Neuronal stem cell (in vitro differentiated cells): ENCODE data around the gene SERPINB5.
A peak's percentile ranks its signal among the peaks of the same experiment; 100 is the strongest.

Source experiments
- DNase-seq: peaks from one replicate; pipeline ENCODE4 v3.0.0-alpha.2; 2013; ENCODE audit warnings: low spot score
- H2AFZ ChIP-seq: one replicate; pipeline ENCODE4 v1.6.1; 2013; ENCODE audit warnings: mild to moderate bottlenecking, low read length, inconsistent platforms
- H2AK5ac ChIP-seq: 2 replicates; pipeline ENCODE4 v1.6.1; 2013; ENCODE audit warnings: low read depth, mild to moderate bottlenecking, inconsistent platforms, low read length, moderate library complexity, mixed read lengths
- H2BK120ac ChIP-seq: 2 replicates; pipeline ENCODE4 v1.6.1; 2013; ENCODE audit warnings: low read depth, mild to moderate bottlenecking, inconsistent platforms, low read length, moderate library complexity, mixed read lengths
- H2BK12ac ChIP-seq: one replicate; pipeline ENCODE4 v1.6.1; 2013; ENCODE audit warnings: low read length, inconsistent platforms
- H2BK15ac ChIP-seq: 2 replicates; pipeline ENCODE4 v1.6.1; 2013; ENCODE audit warnings: mild to moderate bottlenecking, low read length, inconsistent platforms, mixed read lengths
- H2BK5ac ChIP-seq: one replicate; pipeline ENCODE4 v1.6.1; 2013; ENCODE audit warnings: inconsistent platforms, mild to moderate bottlenecking, low read length, moderate library complexity
- H3K14ac ChIP-seq: one replicate; pipeline ENCODE4 v1.6.1; 2013; ENCODE audit warnings: low read length, inconsistent platforms
- H3K18ac ChIP-seq: 2 replicates; pipeline ENCODE4 v1.6.1; 2013; ENCODE audit warnings: low read length, inconsistent platforms
- H3K23ac ChIP-seq: 2 replicates; pipeline ENCODE4 v1.6.1; 2013; ENCODE audit warnings: low read depth, mild to moderate bottlenecking, mixed read lengths, low read length, inconsistent platforms; ENCODE audit not compliant: poor library complexity
- H3K27ac ChIP-seq: replicated peaks from 3 replicates; pipeline ENCODE4 v1.5.1; 2013; ENCODE audit warnings: low read length, inconsistent platforms
- H3K27me3 ChIP-seq, 3 experiments: 2 replicates each; pipeline ENCODE4 v1.6.1; 2013; ENCODE audit warnings: low read length in 3 of 3, mild to moderate bottlenecking in 2 of 3, inconsistent platforms in 1 of 3, low read depth in 1 of 3, mixed read lengths in 1 of 3, moderate library complexity in 1 of 3; ENCODE audit not compliant: control insufficient read depth in 3 of 3, insufficient read depth in 3 of 3
- H3K36me3 ChIP-seq, 2 donors: replicated peaks in 1 of 2; 2 replicates each; pipeline ENCODE4 v1.6.1; 2013; ENCODE audit warnings: low read length in 2 of 2; ENCODE audit not compliant: control insufficient read depth in 2 of 2, insufficient read depth in 2 of 2
- H3K4ac ChIP-seq: 2 replicates; pipeline ENCODE4 v1.6.1; 2013; ENCODE audit warnings: inconsistent platforms, mild to moderate bottlenecking, low read length, moderate library complexity
- H3K4me1 ChIP-seq, 2 donors: 1 replicate in 1 of 2; 2 replicates in 1 of 2; pipeline ENCODE4 v1.6.1; 2013; ENCODE audit warnings: low read length in 2 of 2, low read depth in 1 of 2; ENCODE audit not compliant: control insufficient read depth in 2 of 2, insufficient read depth in 1 of 2
- H3K4me2 ChIP-seq: one replicate; pipeline ENCODE4 v1.6.1; 2013; ENCODE audit warnings: mild to moderate bottlenecking, low read length, inconsistent platforms; ENCODE audit not compliant: insufficient read depth, poor library complexity, severe bottlenecking
- H3K4me3 ChIP-seq, 2 donors: 2 replicates each; pipeline ENCODE4 v1.5.1; 2013; ENCODE audit warnings: low read length in 2 of 2, mild to moderate bottlenecking in 2 of 2, inconsistent platforms in 1 of 2, moderate library complexity in 1 of 2
- H3K79me1 ChIP-seq: one replicate; pipeline ENCODE4 v1.6.1; 2013; ENCODE audit warnings: low read depth, mild to moderate bottlenecking, inconsistent platforms, low read length, moderate library complexity
- H3K9ac ChIP-seq: one replicate; pipeline ENCODE4 v1.6.1; 2013; ENCODE audit warnings: mild to moderate bottlenecking, low read depth, low read length, inconsistent platforms; ENCODE audit not compliant: poor library complexity
- H3K9me3 ChIP-seq, 2 donors: replicated peaks in 1 of 2; 2 replicates each; pipeline versions ENCODE3 to v1.6.1; 2013; ENCODE audit warnings: low read length in 2 of 2, mild to moderate bottlenecking in 2 of 2, inconsistent platforms in 1 of 2, low read depth in 1 of 2, mixed read lengths in 1 of 2, moderate library complexity in 1 of 2; ENCODE audit not compliant: control insufficient read depth in 2 of 2, insufficient read depth in 1 of 2
- H4K8ac ChIP-seq: one replicate; pipeline ENCODE4 v1.6.1; 2013; ENCODE audit warnings: low read depth, mild to moderate bottlenecking, inconsistent platforms, low read length, moderate library complexity
- H4K91ac ChIP-seq: one replicate; pipeline ENCODE4 v1.6.1; 2013; ENCODE audit warnings: low read length, low read depth, mild to moderate bottlenecking, inconsistent platforms; ENCODE audit not compliant: poor library complexity
- WGBS, 2 donors: extraction: QIAGEN DNeasy Blood & Tissue Kit; methylation state at CpG; one replicate each; pipeline ENCODE4 v1.1.7; 2013; ENCODE audit warnings: missing lambda C conversion rate in 2 of 2, mixed read lengths in 1 of 2; ENCODE audit not compliant: insufficient read length in 2 of 2, insufficient replicate concordance in 1 of 2; ENCODE audit errors: extremely low coverage in 2 of 2; 5-methylcytosine and 5-hydroxymethylcytosine counted together

SERPINB5 gene

DNA sequence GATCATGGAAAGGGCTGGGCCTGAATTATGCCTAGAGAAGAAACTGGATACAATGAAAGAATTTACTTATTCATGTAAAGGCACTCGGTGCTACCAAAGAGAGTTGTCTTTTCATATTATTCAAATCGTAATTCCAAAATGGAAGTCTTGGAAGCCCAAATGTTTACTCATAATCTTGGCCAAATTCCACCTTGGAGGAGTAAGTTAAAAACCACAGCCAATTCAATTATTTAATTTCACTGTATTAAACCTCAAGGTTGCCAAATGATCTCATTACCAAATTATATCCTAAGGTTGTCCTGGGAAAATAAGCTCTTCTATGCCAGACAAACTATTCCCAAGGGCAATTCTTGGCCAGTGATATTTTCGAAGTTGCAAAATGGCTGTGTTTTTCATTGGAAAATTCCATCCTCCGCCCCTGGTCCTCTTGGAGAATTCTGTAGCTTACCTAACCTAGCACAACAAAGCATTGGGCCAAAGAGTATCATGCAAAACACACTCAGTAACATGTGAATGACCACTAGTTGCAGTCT, 43.4 kb upstream of the SERPINB5 start:
- no peak for DNase-seq
- no peak overlapping the region for H2BK5ac ChIP-seq
- no CpG with 5 or more reads among the region's 4 CpGs for WGBS, 2 donors
- H3K4me3 ChIP-seq, result no peak overlapping the region
- no peak overlapping the region for H3K9ac ChIP-seq
- no peak overlapping the region for H3K14ac ChIP-seq
- H2AFZ ChIP-seq, result no peak overlapping the region
- no peak overlapping the region for H2BK15ac ChIP-seq
- H3K4me2 ChIP-seq, result no peak overlapping the region
- peaks cover 0 to 2% of the 10 kb centered on the region in 2 donors for H3K9me3 ChIP-seq
- no peak overlapping the region for H3K18ac ChIP-seq
- no peaks in the 10 kb centered on the region for H3K36me3 ChIP-seq
- H3K27me3 ChIP-seq, result peaks cover 0 to 30% (median 0%) of the 10 kb centered on the region in 3 experiments
- no peak overlapping the region for H3K27ac ChIP-seq
- H3K4ac ChIP-seq, result no peak overlapping the region
- H3K4me1 ChIP-seq, result no peaks in the 10 kb centered on the region
- H3K23ac ChIP-seq, result no peak overlapping the region
- H2AK5ac ChIP-seq, result no peak overlapping the region
- H2BK12ac ChIP-seq, result no peak overlapping the region
- no peak overlapping the region for H2BK120ac ChIP-seq
- H3K79me1 ChIP-seq, result no peaks in the 10 kb centered on the region
- no peak overlapping the region for H4K91ac ChIP-seq
- no peak overlapping the region for H4K8ac ChIP-seq

GRCh38 chr18:63438181-63438580, 38.6 kb upstream of the SERPINB5 start:
- no CpG with 5 or more reads among the region's 2 CpGs for WGBS, 2 donors
- H3K4me2 ChIP-seq, result no peak overlapping the region
- no peak overlapping the region for H3K18ac ChIP-seq

GRCh38 chr18:63439334-63439733, 37.4 kb upstream of the SERPINB5 start:
- DNase-seq, result peak; percentile 63
- H3K27me3 ChIP-seq, result peaks cover 0 to 31% (median 0%) of the 10 kb centered on the region in 3 experiments
- no CpG with 5 or more reads among the region's 6 CpGs for WGBS, 2 donors

More at GRCh38 chr18:63438181-63438580, 38.6 kb upstream of the SERPINB5 start:
- no peak overlapping the region for H2BK12ac ChIP-seq
- H2BK5ac ChIP-seq, result no peak overlapping the region
- H4K8ac ChIP-seq, result no peak overlapping the region
- H3K9me3 ChIP-seq, result no peaks in the 10 kb centered on the region
- H3K27ac ChIP-seq, result no peak overlapping the region
- H3K36me3 ChIP-seq, result no peaks in the 10 kb centered on the region
- H3K4me1 ChIP-seq, result no peaks in the 10 kb centered on the region
- H2AFZ ChIP-seq, result no peak overlapping the region
- no peak overlapping the region for H2AK5ac ChIP-seq
- no peak overlapping the region for H3K14ac ChIP-seq
- no peak overlapping the region for H3K23ac ChIP-seq
- DNase-seq, result no peak
- H3K4ac ChIP-seq, result no peak overlapping the region
- H3K4me3 ChIP-seq, result no peak overlapping the region
- H4K91ac ChIP-seq, result no peak overlapping the region
- H3K9ac ChIP-seq, result no peak overlapping the region
- H3K27me3 ChIP-seq, result peaks cover 0 to 33% (median 0%) of the 10 kb centered on the region in 3 experiments
- no peaks in the 10 kb centered on the region for H3K79me1 ChIP-seq
- no peak overlapping the region for H2BK15ac ChIP-seq
- H2BK120ac ChIP-seq, result no peak overlapping the region

GRCh38 chr18:63440219-63440618, 36.5 kb upstream of the SERPINB5 start:
- H3K14ac ChIP-seq, result no peak overlapping the region
- H2BK12ac ChIP-seq, result no peak overlapping the region
- no peak overlapping the region for H3K27ac ChIP-seq
- H2BK15ac ChIP-seq, result no peak overlapping the region
- peak overlapping the region; percentile 51 for H2AFZ ChIP-seq
- no peak overlapping the region for H3K4ac ChIP-seq
- no peaks in the 10 kb centered on the region for H3K4me1 ChIP-seq
- H3K18ac ChIP-seq, result no peak overlapping the region
- no peak overlapping the region for H4K91ac ChIP-seq
- no CpG with 5 or more reads among the region's 1 CpG for WGBS, 2 donors
- H3K23ac ChIP-seq, result no peak overlapping the region
- H2BK120ac ChIP-seq, result no peak overlapping the region
- no peak overlapping the region for H3K9ac ChIP-seq
- no peak overlapping the region for H2BK5ac ChIP-seq
- H3K27me3 ChIP-seq, result peaks cover 0 to 25% (median 0%) of the 10 kb centered on the region in 3 experiments
- no peaks in the 10 kb centered on the region for H3K36me3 ChIP-seq
- no peak overlapping the region for H3K4me2 ChIP-seq
- no peak overlapping the region for H3K4me3 ChIP-seq
- no peak for DNase-seq
- no peaks in the 10 kb centered on the region for H3K9me3 ChIP-seq
- no peaks in the 10 kb centered on the region for H3K79me1 ChIP-seq
- no peak overlapping the region for H4K8ac ChIP-seq
- H2AK5ac ChIP-seq, result no peak overlapping the region

More at GRCh38 chr18:63439334-63439733, 37.4 kb upstream of the SERPINB5 start:
- Histone ChIP-seq H2BK15ac (no peak overlapping the region), H4K8ac (no peak overlapping the region), H2AK5ac (no peak overlapping the region), H3K27ac (no peak overlapping the region), H3K9me3 (no peaks in the 10 kb centered on the region), H3K14ac (no peak overlapping the region), H3K36me3 (no peaks in the 10 kb centered on the region), H2BK120ac (no peak overlapping the region), H3K4me1 (no peaks in the 10 kb centered on the region), H3K79me1 (no peaks in the 10 kb centered on the region), H3K9ac (no peak overlapping the region), H3K4me2 (no peak overlapping the region), H2BK12ac (no peak overlapping the region), H2BK5ac (no peak overlapping the region), H3K18ac (no peak overlapping the region), H2AFZ (peak overlapping the region; percentile 54), H4K91ac (no peak overlapping the region), H3K4me3 (no peak overlapping the region), H3K23ac (no peak overlapping the region), H3K4ac (no peak overlapping the region)
